GM12865 (cell line): ENCODE data around the gene HOXA3.

ENCODE experiments used
- DNase-seq: peaks from one replicate; pipeline ENCODE4 v3.0.0; 2010; ENCODE audit warnings: low read depth
- H3K4me3 ChIP-seq: 2 replicates; pipeline ENCODE4 v1.5.1; 2011; ENCODE audit warnings: mild to moderate bottlenecking, low read depth, low read length, control low read depth
- CTCF ChIP-seq: IDR thresholded peaks from 2 replicates; pipeline ENCODE4 v1.5.1; 2011; ENCODE audit warnings: low read length, control low read depth, low read depth, inconsistent platforms; ENCODE audit not compliant: insufficient read depth; ENCODE audit errors: missing control alignments

The HOXA3 gene

GRCh38 chr7:27142580-27143022 lies 9.8 kb downstream of the HOXA3 start:
- H3K4me3 ChIP-seq: peak overlapping the region; percentile 37; the same call in 1 of the 2 replicates
- TF ChIP-seq CTCF: no peak
- no peak for DNase-seq

- no peak for TF ChIP-seq CTCF
- no peak for DNase-seq
- H3K4me3 ChIP-seq: no peak overlapping the region
Observed at GRCh38 chr7:27141923-27142579, 10.3 kb downstream of the HOXA3 start.

GRCh38 chr7:27141137-27141922 lies 11.1 kb downstream of the HOXA3 start:
- no peak for DNase-seq
- H3K4me3 ChIP-seq: no peak overlapping the region
- TF ChIP-seq CTCF: no peak

GRCh38 chr7:27140126-27140857 lies 12.1 kb downstream of the HOXA3 start:
- DNase-seq: no peak
- no peak overlapping the region for H3K4me3 ChIP-seq
- no peak for TF ChIP-seq CTCF

- DNase-seq: no peak
- H3K4me3 ChIP-seq: no peak overlapping the region
- no peak for TF ChIP-seq CTCF
Observed at GRCh38 chr7:27139334-27140125, 12.9 kb downstream of the HOXA3 start.

GRCh38 chr7:27138985-27139333 lies 13.4 kb downstream of the HOXA3 start:
- H3K4me3 ChIP-seq: no peak overlapping the region
- TF ChIP-seq CTCF: no peak
- no peak for DNase-seq
